Parathyroid adenoma (tissue), 2 donors: ENCODE results near the gene DPM1.

ENCODE experiments used
- H2AFZ ChIP-seq: fragments of 300-600 bp; sonication (generic); one replicate; pipeline ENCODE4 v1.7.0; 2017; ENCODE audit warnings: antibody characterized with exemption, mild to moderate bottlenecking
- H3K27ac ChIP-seq: fragments of 300-600 bp; sonication (generic); one replicate; pipeline ENCODE4 v1.7.0; 2017
- H3K27me3 ChIP-seq: fragments of 300-600 bp; sonication (generic); one replicate; pipeline ENCODE4 v1.7.0; 2017; ENCODE audit warnings: low read length; ENCODE audit not compliant: control insufficient read depth, insufficient read depth
- H3K36me3 ChIP-seq: fragments of 300-600 bp; sonication (generic); one replicate; pipeline ENCODE4 v1.7.0; 2017; ENCODE audit warnings: low read length; ENCODE audit not compliant: control insufficient read depth, insufficient read depth
- H3K4me1 ChIP-seq: fragments of 300-600 bp; sonication (generic); one replicate; pipeline ENCODE4 v1.7.0; 2017; ENCODE audit warnings: control low read depth
- H3K4me2 ChIP-seq: fragments of 300-600 bp; sonication (generic); one replicate; pipeline ENCODE4 v1.7.0; 2017; ENCODE audit warnings: low read length
- H3K4me3 ChIP-seq: fragments of 300-600 bp; sonication (generic); one replicate; pipeline ENCODE4 v1.7.0; 2017; ENCODE audit warnings: low read depth, low read length
- H3K79me2 ChIP-seq: fragments of 300-600 bp; sonication (generic); one replicate; pipeline ENCODE4 v1.7.0; 2017; ENCODE audit warnings: control low read depth
- H3K9ac ChIP-seq: fragments of 300-600 bp; sonication (generic); one replicate; pipeline ENCODE4 v1.7.0; 2017; ENCODE audit warnings: mild to moderate bottlenecking
- H3K9me3 ChIP-seq: fragments of 300-600 bp; sonication (generic); one replicate; pipeline ENCODE4 v1.7.0; 2017; ENCODE audit warnings: low read length; ENCODE audit not compliant: control insufficient read depth
- TF ChIP-seq, protein P1 (sequence below): fragments of 300-600 bp; sonication (generic); IDR thresholded peaks from one replicate; pipeline ENCODE4 v1.7.0; 2017; ENCODE audit warnings: antibody characterized with exemption, mild to moderate bottlenecking
- donor health status: primary hyperparathyroidism.

Gene DPM1

DNA sequence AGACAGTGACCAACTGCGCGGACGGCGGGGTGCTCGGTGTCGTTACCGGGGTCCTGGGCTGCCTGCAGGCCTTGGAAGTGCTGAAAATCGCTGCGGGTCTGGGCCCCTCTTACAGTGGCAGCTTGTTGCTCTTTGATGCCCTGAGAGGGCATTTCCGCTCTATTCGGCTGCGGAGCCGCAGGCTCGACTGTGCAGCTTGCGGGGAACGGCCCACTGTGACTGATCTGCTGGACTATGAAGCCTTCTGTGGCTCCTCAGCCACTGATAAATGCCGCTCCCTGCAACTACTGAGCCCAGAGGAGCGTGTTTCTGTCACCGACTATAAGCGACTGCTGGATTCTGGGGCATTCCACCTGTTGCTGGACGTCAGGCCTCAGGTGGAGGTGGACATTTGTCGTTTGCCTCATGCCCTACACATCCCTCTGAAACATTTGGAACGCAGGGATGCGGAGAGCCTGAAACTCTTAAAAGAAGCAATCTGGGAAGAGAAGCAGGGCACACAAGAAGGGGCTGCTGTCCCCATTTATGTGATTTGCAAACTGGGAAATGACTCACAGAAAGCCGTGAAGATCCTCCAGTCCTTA, 1.3 kb upstream of the DPM1 start:
- Histone ChIP-seq H3K4me1 (peaks cover 8% of the 10 kb centered on the region), H2AFZ (no peak overlapping the region), H3K27me3 (no peaks in the 10 kb centered on the region), H3K27ac (no peak overlapping the region), H3K9ac (no peak overlapping the region), H3K79me2 (peaks cover 35% of the 10 kb centered on the region), H3K9me3 (no peaks in the 10 kb centered on the region), H3K36me3 (no peaks in the 10 kb centered on the region), H3K4me2 (peak overlapping the region; percentile 75), H3K4me3 (peak overlapping the region; percentile 79)
- TF ChIP-seq, protein P1, sequence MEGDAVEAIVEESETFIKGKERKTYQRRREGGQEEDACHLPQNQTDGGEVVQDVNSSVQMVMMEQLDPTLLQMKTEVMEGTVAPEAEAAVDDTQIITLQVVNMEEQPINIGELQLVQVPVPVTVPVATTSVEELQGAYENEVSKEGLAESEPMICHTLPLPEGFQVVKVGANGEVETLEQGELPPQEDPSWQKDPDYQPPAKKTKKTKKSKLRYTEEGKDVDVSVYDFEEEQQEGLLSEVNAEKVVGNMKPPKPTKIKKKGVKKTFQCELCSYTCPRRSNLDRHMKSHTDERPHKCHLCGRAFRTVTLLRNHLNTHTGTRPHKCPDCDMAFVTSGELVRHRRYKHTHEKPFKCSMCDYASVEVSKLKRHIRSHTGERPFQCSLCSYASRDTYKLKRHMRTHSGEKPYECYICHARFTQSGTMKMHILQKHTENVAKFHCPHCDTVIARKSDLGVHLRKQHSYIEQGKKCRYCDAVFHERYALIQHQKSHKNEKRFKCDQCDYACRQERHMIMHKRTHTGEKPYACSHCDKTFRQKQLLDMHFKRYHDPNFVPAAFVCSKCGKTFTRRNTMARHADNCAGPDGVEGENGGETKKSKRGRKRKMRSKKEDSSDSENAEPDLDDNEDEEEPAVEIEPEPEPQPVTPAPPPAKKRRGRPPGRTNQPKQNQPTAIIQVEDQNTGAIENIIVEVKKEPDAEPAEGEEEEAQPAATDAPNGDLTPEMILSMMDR, result no peak

DNA sequence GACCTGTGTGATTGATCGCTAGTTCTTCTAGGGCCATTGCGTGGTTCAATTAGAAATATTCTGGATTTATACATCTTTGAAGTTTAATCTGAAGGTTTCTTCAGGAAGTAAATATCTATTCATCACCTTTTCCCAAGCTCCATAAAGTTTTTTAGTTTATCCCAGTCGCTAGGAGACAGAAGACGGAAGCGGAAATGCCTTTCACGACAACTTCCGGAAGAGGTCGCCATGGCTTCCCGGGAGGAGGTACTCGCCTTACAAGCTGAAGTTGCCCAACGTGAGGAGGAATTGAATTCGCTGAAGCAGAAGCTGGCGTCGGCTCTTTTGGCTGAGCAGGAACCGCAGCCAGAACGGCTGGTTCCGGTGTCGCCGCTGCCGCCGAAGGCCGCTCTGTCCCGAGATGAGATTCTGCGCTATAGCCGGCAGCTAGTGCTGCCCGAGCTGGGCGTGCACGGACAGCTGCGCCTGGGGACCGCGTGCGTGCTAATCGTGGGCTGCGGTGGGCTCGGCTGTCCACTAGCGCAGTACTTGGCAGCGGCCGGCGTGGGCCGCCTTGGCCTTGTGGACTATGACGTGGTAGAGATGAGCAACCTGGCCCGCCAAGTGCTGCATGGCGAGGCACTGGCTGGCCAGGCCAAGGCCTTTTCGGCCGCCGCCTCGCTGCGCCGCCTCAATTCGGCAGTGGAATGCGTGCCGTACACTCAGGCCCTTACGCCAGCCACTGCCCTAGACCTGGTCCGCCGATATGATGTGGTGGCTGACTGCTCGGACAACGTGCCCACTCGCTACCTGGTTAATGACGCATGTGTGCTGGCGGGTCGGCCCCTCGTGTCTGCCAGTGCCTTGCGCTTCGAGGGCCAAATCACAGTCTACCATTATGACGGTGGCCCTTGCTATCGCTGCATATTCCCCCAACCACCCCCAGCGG, 547 bp upstream of the DPM1 start, which contains the start of gene MOCS3:
Gene MOCS3 (plus strand): TSS at position 204 of the 928 bp plus-strand sequence. CDS start 25 bp downstream, at position 229.
- TF ChIP-seq, protein P1, result no peak
- Histone ChIP-seq H3K36me3 (no peaks in the 10 kb centered on the region), H3K27me3 (no peaks in the 10 kb centered on the region), H3K79me2 (peaks cover 37% of the 10 kb centered on the region), H3K4me2 (peak within 1 kb of the TSS; percentile 75), H3K9ac (peak within 1 kb of the TSS; percentile 51), H3K4me3 (peak within 1 kb of the TSS; percentile 79), H3K9me3 (no peaks in the 10 kb centered on the region), H3K4me1 (peaks cover 8% of the 10 kb centered on the region), H2AFZ (peak within 1 kb of the TSS; percentile 86), H3K27ac (peak within 1 kb of the TSS; percentile 96)

DNA sequence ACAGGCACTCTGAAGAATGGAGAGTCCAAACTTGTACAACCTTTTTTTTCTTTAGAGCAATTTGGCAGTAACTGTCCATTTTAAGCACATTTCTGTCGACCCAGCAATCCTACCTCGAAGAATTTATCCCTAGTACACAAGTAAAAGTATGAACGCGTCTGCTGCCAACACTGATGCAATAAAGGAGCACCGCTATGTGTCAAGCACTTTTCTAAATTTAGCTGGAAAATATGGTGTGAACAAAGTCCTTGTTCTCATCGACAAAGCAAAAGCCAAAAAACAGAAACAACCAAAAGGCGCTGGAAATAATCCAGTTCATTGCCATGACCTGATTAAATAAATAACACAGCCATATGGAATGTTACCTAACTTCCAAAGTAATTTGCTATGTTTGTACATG, 1.1 kb downstream of the DPM1 start:
- Histone ChIP-seq H3K36me3 (no peaks in the 10 kb centered on the region), H2AFZ (no peak overlapping the region), H3K79me2 (peaks cover 39% of the 10 kb centered on the region), H3K27ac (no peak overlapping the region), H3K4me3 (peak overlapping the region; percentile 79), H3K9ac (no peak overlapping the region), H3K4me1 (peaks cover 8% of the 10 kb centered on the region), H3K4me2 (peak overlapping the region; percentile 75), H3K9me3 (no peaks in the 10 kb centered on the region), H3K27me3 (no peaks in the 10 kb centered on the region)
- TF ChIP-seq, protein P1, result no peak

DNA sequence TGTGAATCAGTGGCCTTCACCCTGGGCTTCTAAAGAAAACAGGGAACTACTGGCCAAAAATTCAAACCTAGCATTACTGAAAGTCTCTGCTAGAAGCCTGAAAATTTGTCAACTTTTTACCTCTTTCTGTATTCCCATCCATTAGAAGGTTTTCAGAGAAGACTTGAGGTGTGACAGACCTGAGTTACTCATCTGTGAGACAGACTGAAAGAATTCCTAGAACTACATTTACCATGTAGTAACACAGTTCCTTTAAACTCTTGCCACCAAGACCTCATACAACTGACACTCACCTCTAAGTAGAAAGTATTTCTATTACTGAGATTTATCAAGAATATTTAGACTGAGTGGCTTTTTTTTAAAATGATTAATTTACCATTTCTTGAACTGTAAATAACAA, 4.5 kb downstream of the DPM1 start:
- no peak overlapping the region for H3K27ac ChIP-seq
- H3K9me3 ChIP-seq, result no peaks in the 10 kb centered on the region
- no peak overlapping the region for H3K4me2 ChIP-seq
- no peak overlapping the region for H3K4me3 ChIP-seq
- peaks cover 47% of the 10 kb centered on the region for H3K79me2 ChIP-seq
- H3K27me3 ChIP-seq, result no peaks in the 10 kb centered on the region
- no peak overlapping the region for H2AFZ ChIP-seq
- H3K36me3 ChIP-seq, result no peaks in the 10 kb centered on the region
- TF ChIP-seq, protein P1, result no peak
- H3K4me1 ChIP-seq, result peaks cover 3% of the 10 kb centered on the region
- no peak overlapping the region for H3K9ac ChIP-seq
